Measurements from ENCODE around the gene SLC16A13.

DNA sequence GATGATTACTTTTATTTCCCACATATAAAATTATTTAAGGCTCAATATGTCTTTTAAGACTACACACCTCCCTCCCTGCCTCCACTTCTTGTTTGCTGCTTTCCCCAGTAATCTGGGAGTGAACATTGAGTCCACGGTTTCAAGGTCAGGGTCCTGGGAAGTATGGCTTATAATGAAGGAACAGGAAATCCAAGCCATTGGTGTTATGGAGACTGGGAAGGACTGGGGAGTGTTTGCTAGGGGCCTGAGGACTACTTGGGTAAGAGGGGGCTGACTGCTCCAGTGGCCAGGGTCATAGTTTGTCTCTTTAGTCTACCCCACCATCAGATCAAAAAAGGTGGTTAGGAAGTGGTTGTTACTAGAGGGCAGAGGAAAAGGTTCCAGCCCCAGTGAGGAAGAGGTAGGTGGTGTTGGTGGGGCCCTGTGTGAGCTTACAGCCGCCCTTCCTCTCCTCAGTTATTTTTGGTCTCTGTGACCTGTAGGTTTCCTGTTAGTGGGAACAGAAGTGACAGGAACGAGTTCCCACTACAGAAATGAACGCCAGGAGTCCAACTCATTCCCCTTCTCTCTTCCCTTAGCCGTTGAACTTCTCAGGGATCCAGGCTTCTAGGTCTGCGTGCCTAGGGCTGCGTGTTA lies 742 bp upstream of the SLC16A13 start:
- TF ChIP-seq POLR2AphosphoS5 (IDR thresholded peaks at IDR 0.05; ENCODE audit: borderline replicate concordance, low read depth, low read length), result no peak
- no peak for TF ChIP-seq EZH2 (IDR thresholded peaks at IDR 0.05)

All from SK-N-MC (cell line).